DND-41 (cell line): ENCODE results near the gene TRIM65.

Source experiments
- EZH2 ChIP-seq: IDR thresholded peaks from 3 replicates; pipeline ENCODE4 v1.6.1; 2012; ENCODE audit warnings: borderline replicate concordance, low read depth, mild to moderate bottlenecking, moderate library complexity, low read length, inconsistent platforms; ENCODE audit not compliant: severe bottlenecking
- TF ChIP-seq, protein P1 (sequence below): IDR thresholded peaks from 2 replicates; pipeline ENCODE4 v1.5.1; 2012; ENCODE audit warnings: borderline replicate concordance, low read length, moderate library complexity, mild to moderate bottlenecking; ENCODE audit not compliant: poor library complexity, severe bottlenecking; ENCODE audit errors: extremely low read depth

DNA sequence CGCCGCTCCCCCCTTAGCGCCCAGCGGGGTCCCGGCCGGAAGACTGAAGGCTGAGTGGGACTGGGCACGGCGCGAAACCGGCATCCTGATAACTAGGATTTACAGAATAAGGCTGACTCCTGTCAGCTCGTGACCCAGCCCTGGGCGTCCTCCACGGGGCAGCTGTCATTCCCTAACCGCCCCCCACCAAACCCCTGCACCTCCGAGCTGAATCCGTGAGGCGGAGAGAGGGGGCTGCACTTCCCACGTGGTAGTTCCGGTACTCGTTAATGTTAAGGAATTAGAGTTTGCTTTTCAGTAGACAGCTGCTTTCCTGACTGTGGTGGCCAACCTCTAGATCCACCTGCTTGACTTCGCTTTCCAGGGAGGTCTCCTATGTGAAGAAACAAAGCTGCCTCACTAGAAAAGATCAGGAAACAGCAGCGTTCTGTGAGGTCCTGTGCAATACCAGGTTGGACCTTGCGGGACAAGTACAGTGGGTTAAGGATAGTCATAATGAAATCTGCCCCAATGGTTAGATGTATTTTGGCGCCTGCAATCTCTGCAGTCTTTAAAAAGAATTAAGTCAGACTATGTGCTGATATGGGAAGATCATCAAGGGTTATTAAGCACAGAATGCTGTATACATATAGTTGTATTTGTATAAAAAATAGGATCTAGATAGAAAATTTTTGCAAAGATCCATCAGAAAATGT, 40.5 kb downstream of the TRIM65 start:
- TF ChIP-seq, protein P1, sequence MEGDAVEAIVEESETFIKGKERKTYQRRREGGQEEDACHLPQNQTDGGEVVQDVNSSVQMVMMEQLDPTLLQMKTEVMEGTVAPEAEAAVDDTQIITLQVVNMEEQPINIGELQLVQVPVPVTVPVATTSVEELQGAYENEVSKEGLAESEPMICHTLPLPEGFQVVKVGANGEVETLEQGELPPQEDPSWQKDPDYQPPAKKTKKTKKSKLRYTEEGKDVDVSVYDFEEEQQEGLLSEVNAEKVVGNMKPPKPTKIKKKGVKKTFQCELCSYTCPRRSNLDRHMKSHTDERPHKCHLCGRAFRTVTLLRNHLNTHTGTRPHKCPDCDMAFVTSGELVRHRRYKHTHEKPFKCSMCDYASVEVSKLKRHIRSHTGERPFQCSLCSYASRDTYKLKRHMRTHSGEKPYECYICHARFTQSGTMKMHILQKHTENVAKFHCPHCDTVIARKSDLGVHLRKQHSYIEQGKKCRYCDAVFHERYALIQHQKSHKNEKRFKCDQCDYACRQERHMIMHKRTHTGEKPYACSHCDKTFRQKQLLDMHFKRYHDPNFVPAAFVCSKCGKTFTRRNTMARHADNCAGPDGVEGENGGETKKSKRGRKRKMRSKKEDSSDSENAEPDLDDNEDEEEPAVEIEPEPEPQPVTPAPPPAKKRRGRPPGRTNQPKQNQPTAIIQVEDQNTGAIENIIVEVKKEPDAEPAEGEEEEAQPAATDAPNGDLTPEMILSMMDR, result no peak
- no peak for TF ChIP-seq EZH2
